CD14-positive monocyte (primary cell): ENCODE results near the gene PNKD. TPM values are rescaled to one million over a fixed set of nuclear protein-coding genes. Genes with fewer than 3 reads are reported as not detected.

ENCODE experiments used
- DNase-seq, 3 donors: peaks; one replicate each; pipeline ENCODE4 v3.0.0-alpha.2; 2011 to 2022
- H2AFZ ChIP-seq: 2 replicates; pipeline ENCODE4 v1.6.0; 2012; ENCODE audit warnings: mild to moderate bottlenecking, low read depth, low read length, inconsistent platforms; ENCODE audit not compliant: insufficient read depth, poor library complexity, severe bottlenecking
- H3K27ac ChIP-seq, 2 donors: 1 replicate in 1 of 2; 2 replicates in 1 of 2; pipeline ENCODE4 v1.5.1; 2012 to 2013; ENCODE audit warnings: low read length in 2 of 2, control low read depth in 1 of 2, inconsistent platforms in 1 of 2, low read depth in 1 of 2, mild to moderate bottlenecking in 1 of 2
- H3K27me3 ChIP-seq, 2 donors: one replicate each; pipeline versions ENCODE4 v1.6.0 to v1.6.1; 2011 to 2013; ENCODE audit warnings: low read length in 2 of 2; ENCODE audit not compliant: control insufficient read depth in 2 of 2, insufficient read depth in 2 of 2
- H3K36me3 ChIP-seq, 2 donors: replicated peaks in 1 of 2; 1 replicate in 1 of 2; 2 replicates in 1 of 2; pipeline versions ENCODE4 v1.5.1 to v1.6.1; 2012 to 2013; ENCODE audit warnings: low read length in 2 of 2, control low read depth in 1 of 2, inconsistent platforms in 1 of 2, mild to moderate bottlenecking in 1 of 2; ENCODE audit not compliant: insufficient read depth in 2 of 2, control insufficient read depth in 1 of 2
- H3K4me1 ChIP-seq, 2 donors: 1 replicate in 1 of 2; 2 replicates in 1 of 2; pipeline versions ENCODE4 v1.5.1 to v1.6.1; 2012 to 2013; ENCODE audit warnings: low read length in 2 of 2, control low read depth in 1 of 2, inconsistent platforms in 1 of 2, mild to moderate bottlenecking in 1 of 2, moderate library complexity in 1 of 2; ENCODE audit not compliant: insufficient read depth in 2 of 2, control insufficient read depth in 1 of 2
- H3K4me2 ChIP-seq: replicated peaks from 2 replicates; pipeline ENCODE3; 2012; ENCODE audit warnings: low read length, moderate library complexity, mild to moderate bottlenecking; ENCODE audit not compliant: poor library complexity, severe bottlenecking; ENCODE audit errors: extremely low read depth
- H3K4me3 ChIP-seq, 3 experiments: fragments of 200-600 bp in 1 of 3; sonication (generic) in 1 of 3; replicated peaks in 1 of 3; 1 replicate in 2 of 3; 2 replicates in 1 of 3; pipeline ENCODE4 v1.5.1; 2011 to 2013; ENCODE audit warnings: low read length in 3 of 3, mild to moderate bottlenecking in 3 of 3, control low read depth in 2 of 3, low read depth in 2 of 3, inconsistent platforms in 1 of 3, moderate library complexity in 1 of 3
- H3K79me2 ChIP-seq: 2 replicates; pipeline ENCODE4 v1.6.0; 2012; ENCODE audit warnings: mild to moderate bottlenecking, control low read depth, inconsistent platforms, low read length, moderate library complexity; ENCODE audit not compliant: insufficient read depth
- H3K9ac ChIP-seq: 2 replicates; pipeline ENCODE4 v1.6.0; 2017; ENCODE audit warnings: low read length, mild to moderate bottlenecking; ENCODE audit not compliant: insufficient read depth, poor library complexity, severe bottlenecking
- H3K9me3 ChIP-seq, 2 donors: replicated peaks in 1 of 2; 1 replicate in 1 of 2; 2 replicates in 1 of 2; pipeline versions ENCODE4 v1.5.1 to v1.6.1; 2012 to 2013; ENCODE audit warnings: low read length in 2 of 2, control low read depth in 1 of 2; ENCODE audit not compliant: control insufficient read depth in 1 of 2, insufficient read depth in 1 of 2
- H4K20me1 ChIP-seq: 2 replicates; pipeline ENCODE4 v1.6.0; 2012; ENCODE audit warnings: mild to moderate bottlenecking, low read length, control low read depth, moderate library complexity; ENCODE audit not compliant: insufficient read depth
- H3K27ac Mint-ChIP-seq, 7 donors: one replicate each; pipeline ENCODE4 v1.8.0; 2020; ENCODE audit warnings: mild to moderate bottlenecking in 7 of 7, mixed read lengths in 7 of 7, moderate library complexity in 6 of 7, inconsistent platforms in 2 of 7
- H3K27me3 Mint-ChIP-seq, 3 donors: one replicate each; pipeline ENCODE4 v1.8.0; 2021 to 2022; ENCODE audit warnings: low read depth in 3 of 3, mild to moderate bottlenecking in 3 of 3, mixed read lengths in 3 of 3, moderate library complexity in 3 of 3, inconsistent platforms in 1 of 3
- H3K36me3 Mint-ChIP-seq, 2 donors: one replicate each; pipeline ENCODE4 v1.8.0; 2020; ENCODE audit warnings: mixed read lengths in 2 of 2, inconsistent platforms in 1 of 2, mild to moderate bottlenecking in 1 of 2
- H3K4me1 Mint-ChIP-seq: one replicate; pipeline ENCODE4 v1.8.0; 2020; ENCODE audit warnings: mild to moderate bottlenecking, mixed read lengths
- H3K4me3 Mint-ChIP-seq, 2 donors: one replicate each; pipeline ENCODE4 v1.8.0; 2020; ENCODE audit warnings: mild to moderate bottlenecking in 2 of 2, mixed read lengths in 2 of 2, moderate library complexity in 1 of 2
- H3K9me3 Mint-ChIP-seq, 7 donors: one replicate each; pipeline ENCODE4 v1.8.0; 2020 to 2022; ENCODE audit warnings: mixed read lengths in 7 of 7, mild to moderate bottlenecking in 6 of 7, moderate library complexity in 6 of 7, inconsistent platforms in 2 of 7
- CTCF ChIP-seq: fragments of 200-600 bp; IDR thresholded peaks from one replicate; pipeline ENCODE4 v1.8.0; 2022; ENCODE audit warnings: antibody characterized with exemption, mild to moderate bottlenecking
- WGBS: methylation state at CpG from one replicate; pipeline ENCODE4 v1.1.5; 2013; ENCODE audit warnings: missing lambda C conversion rate; ENCODE audit not compliant: insufficient coverage; 5-methylcytosine and 5-hydroxymethylcytosine counted together
- intact Hi-C, 2 donors: fragments of 100-400 bp; cut with micrococcal nuclease; formaldehyde crosslinking; loops; one replicate each; pipeline versions ENCODE4 v1.15.0 to v1.15.1; 2023
- polyA plus RNA-seq, 3 donors: library from polyadenylated mRNA; depleted of rRNA in 1 of 3; unstranded in 2 of 3; stranded (reverse) in 1 of 3; fragments of 300-500 nt in 2 of 3; fragments of >200 nt in 1 of 3; fragmentation: Illumina TruSeq in 2 of 3; gene quantifications; 1 replicate in 2 of 3; 2 replicates in 1 of 3; pipeline ENCODE4 v1.2.3, GENCODE V29; 2012 to 2021

PNKD gene
- polyA plus RNA-seq, 3 donors, result 79.8 to 92.0 (median 88.2) TPM

GRCh38 chr2:218340656-218341055 lies 70.3 kb downstream of the PNKD start:
- Histone ChIP-seq H3K4me1 (peaks cover 0 to under 1% of the 10 kb centered on the region in 2 donors), H3K4me3 (no peak overlapping the region), H3K9ac (no peak overlapping the region), H3K36me3 (peaks cover 45 to 62% of the 10 kb centered on the region in 2 donors), H3K27ac (no peak overlapping the region), H3K9me3 (no peaks in the 10 kb centered on the region), H3K27me3 (no peaks in the 10 kb centered on the region), H3K4me2 (no peak overlapping the region), H3K79me2 (peaks cover 11% of the 10 kb centered on the region), H4K20me1 (no peaks in the 10 kb centered on the region), H2AFZ (no peak overlapping the region)
- Mint-ChIP-seq H3K36me3 (peaks cover 49 to 71% of the 10 kb centered on the region in 2 donors), H3K27ac (peak overlapping the region in 1 of 7 donors; percentile 41), H3K9me3 (peaks cover 0 to 1% (median 0%) of the 10 kb centered on the region in 7 donors), H3K4me1 (peaks cover 2% of the 10 kb centered on the region), H3K27me3 (peaks cover 0 to 2% (median 0%) of the 10 kb centered on the region in 3 donors), H3K4me3 (no peak overlapping the region)
- WGBS, result 94% methylated on average over 7 of the region's 9 CpGs
- intact Hi-C loops, result no loop called here
- DNase-seq, result no peak
- no peak for TF ChIP-seq CTCF

GRCh38 chr2:218341381-218341780 lies 71.1 kb downstream of the PNKD start:
- Histone ChIP-seq H3K27ac (no peak overlapping the region), H4K20me1 (no peaks in the 10 kb centered on the region), H3K27me3 (no peaks in the 10 kb centered on the region), H3K9ac (no peak overlapping the region), H3K4me1 (no peaks in the 10 kb centered on the region), H3K9me3 (no peaks in the 10 kb centered on the region), H3K36me3 (peaks cover 52 to 69% of the 10 kb centered on the region in 2 donors), H3K4me3 (no peak overlapping the region), H3K4me2 (no peak overlapping the region), H2AFZ (no peak overlapping the region), H3K79me2 (peaks cover 8% of the 10 kb centered on the region)
- H3K4me3 Mint-ChIP-seq, result no peak overlapping the region
- peak overlapping the region in 1 of 7 donors; percentile 25 for H3K27ac Mint-ChIP-seq
- DNase-seq, result no peak
- WGBS, result no CpG with 5 or more reads among the region's 8 CpGs
- intact Hi-C loops, result no loop called here
- H3K4me1 Mint-ChIP-seq, result no peaks in the 10 kb centered on the region
- no peak for TF ChIP-seq CTCF
- H3K27me3 Mint-ChIP-seq, result peaks cover 0 to under 1% (median 0%) of the 10 kb centered on the region in 3 donors
- H3K9me3 Mint-ChIP-seq, result peaks cover 0 to 1% (median 0%) of the 10 kb centered on the region in 7 donors
- H3K36me3 Mint-ChIP-seq, result peaks cover 57 to 78% of the 10 kb centered on the region in 2 donors
